DMS 273 treated with DMSO at 0.1 percent for 48 hours (cell line): ENCODE results near the gene WWTR1.
A peak's percentile ranks its signal among the peaks of the same experiment; 100 is the strongest.

Source experiments
- DNase-seq: peaks from one replicate; lab custom pipeline; 2025; lab: John Stamatoyannopoulos, UW

Gene WWTR1

GRCh38 chr3:149567381-149567780, 90.4 kb downstream of the WWTR1 start:
- no peak for DNase-seq

GRCh38 chr3:149566292-149566975, 91.4 kb downstream of the WWTR1 start:
- DNase-seq: no peak

- no peak for DNase-seq
Observed at GRCh38 chr3:149564079-149564478, 93.7 kb downstream of the WWTR1 start.

- DNase-seq: no peak
Observed at GRCh38 chr3:149563114-149563513, 94.7 kb downstream of the WWTR1 start.

GRCh38 chr3:149560617-149561016, 97.2 kb downstream of the WWTR1 start:
- DNase-seq: no peak

GRCh38 chr3:149560001-149560400, 97.8 kb downstream of the WWTR1 start:
- no peak for DNase-seq

- DNase-seq: no peak
Observed at GRCh38 chr3:149559525-149559924, 98.3 kb downstream of the WWTR1 start.

GRCh38 chr3:149555927-149556326, 101.9 kb downstream of the WWTR1 start:
- peak; percentile 37 for DNase-seq

GRCh38 chr3:149554826-149555225, 103.0 kb downstream of the WWTR1 start:
- DNase-seq: no peak

- peak; percentile 83 for DNase-seq
Observed at GRCh38 chr3:149553781-149554451, 103.9 kb downstream of the WWTR1 start.

- DNase-seq: no peak
Observed at GRCh38 chr3:149552700-149553099, 105.1 kb downstream of the WWTR1 start.

- DNase-seq: no peak
Observed at GRCh38 chr3:149551500-149551899, 106.3 kb downstream of the WWTR1 start.

- no peak for DNase-seq
Observed at GRCh38 chr3:149548669-149549065, 109.2 kb downstream of the WWTR1 start.

- no peak for DNase-seq
Observed at GRCh38 chr3:149547954-149548668, 109.7 kb downstream of the WWTR1 start.

GRCh38 chr3:149547413-149547812, 110.4 kb downstream of the WWTR1 start:
- no peak for DNase-seq

- no peak for DNase-seq
Observed at GRCh38 chr3:149545049-149545448, 112.8 kb downstream of the WWTR1 start.

- no peak for DNase-seq
Observed at GRCh38 chr3:149542375-149543312, 115.2 kb downstream of the WWTR1 start.

GRCh38 chr3:149541091-149541491, 116.7 kb downstream of the WWTR1 start:
- DNase-seq: no peak

- DNase-seq: no peak
Observed at GRCh38 chr3:149538371-149538770, 119.5 kb downstream of the WWTR1 start.

- no peak for DNase-seq
Observed at GRCh38 chr3:149536429-149536828, 121.4 kb downstream of the WWTR1 start.

- DNase-seq: no peak
Observed at GRCh38 chr3:149535333-149535685, 122.5 kb downstream of the WWTR1 start.

- no peak for DNase-seq
Observed at GRCh38 chr3:149534671-149535332, 123.0 kb downstream of the WWTR1 start.
